A549 (cell line): ENCODE data around the gene SCFD1.
"Not testable (repeated sequence)": the region's sequence is repeated elsewhere in the genome, so short reads cannot be mapped to it uniquely, and the experiment has no call there.

Experiments
- CEBPB ChIP-seq, 2 experiments: fragments of >200 bp in 1 of 2; sonication (Bioruptor Twin) in 1 of 2; formaldehyde crosslinking in 1 of 2; IDR thresholded peaks; 2 replicates each; pipeline ENCODE4 v1.6.1; 2012 to 2016
- EHMT2 ChIP-seq: fragments of 200-600 bp; sonication (generic); IDR thresholded peaks from 2 replicates; pipeline ENCODE4 v1.6.1; 2016; ENCODE audit warnings: antibody characterized with exemption, low read depth, mild to moderate bottlenecking, moderate library complexity
- EP300 ChIP-seq, 2 experiments: fragments of >200 bp; sonication (Bioruptor Twin); formaldehyde crosslinking; IDR thresholded peaks; 2 replicates in 1 of 2; 3 replicates in 1 of 2; pipeline ENCODE4 v1.6.1; 2016 to 2017
- FOSB ChIP-seq: fragments of 250-450 bp; sonication (Bioruptor Pico); IDR thresholded peaks from 2 replicates; pipeline ENCODE4 v1.5.0; 2020; ENCODE audit warnings: mild to moderate bottlenecking, moderate library complexity
- POLR2A ChIP-seq: IDR thresholded peaks from 2 replicates; pipeline ENCODE4 v1.6.1; 2012; ENCODE audit warnings: mild to moderate bottlenecking, low read length
- RFX5 ChIP-seq: fragments of 450-650 bp; IDR thresholded peaks from 2 replicates; pipeline ENCODE4 v1.7.1; 2014; ENCODE audit warnings: antibody characterized with exemption, mild to moderate bottlenecking, moderate library complexity
- ZFP36 ChIP-seq: fragments of 450-650 bp; IDR thresholded peaks from 2 replicates; pipeline ENCODE4 v1.6.1; 2014; ENCODE audit warnings: borderline replicate concordance; ENCODE audit not compliant: partially characterized antibody
- TF ChIP-seq, protein P1 (sequence below): fragments of >200 bp; sonication (Bioruptor Twin); formaldehyde crosslinking; IDR thresholded peaks from 3 replicates; pipeline ENCODE4 v1.5.1; 2016
- TF ChIP-seq, protein P2 (sequence below): fragments of 250-450 bp; sonication (Bioruptor Pico); IDR thresholded peaks from 2 replicates; pipeline ENCODE4 v1.5.0; 2021; ENCODE audit warnings: mild to moderate bottlenecking, moderate library complexity, borderline replicate concordance
- TF ChIP-seq, protein P3 (sequence below): fragments of 200-600 bp; sonication (generic); IDR thresholded peaks from 2 replicates; pipeline ENCODE4 v1.6.1; 2016; ENCODE audit warnings: antibody characterized with exemption, mild to moderate bottlenecking, moderate library complexity
- TF ChIP-seq, protein P4 (sequence below): IDR thresholded peaks from 2 replicates; pipeline ENCODE4 v1.6.1; 2012

DNA sequence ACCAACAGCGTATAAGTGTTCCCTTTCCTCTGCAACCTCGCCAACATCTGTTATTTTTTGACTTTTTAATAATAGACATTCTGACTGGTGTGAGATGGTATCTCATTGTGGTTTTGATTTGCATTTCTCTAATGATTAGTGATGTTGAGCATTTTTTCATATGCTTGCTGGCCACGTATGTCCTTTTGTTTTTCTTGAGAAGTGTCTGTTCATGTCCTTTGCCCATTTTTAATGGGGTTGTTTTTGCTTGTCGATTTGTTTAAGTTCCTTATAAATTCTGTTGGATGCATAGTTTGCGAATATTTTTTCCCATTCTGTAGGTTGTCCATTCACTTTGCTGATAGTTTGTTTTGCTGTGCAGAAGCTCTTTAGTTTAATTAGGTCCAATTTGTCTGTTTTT is 22.3 kb downstream of the SCFD1 start:
- not testable (repeated sequence) for TF ChIP-seq CEBPB (IDR thresholded peaks at IDR 0.05); EHMT2; POLR2A; RFX5; EP300 (IDR thresholded peaks at IDR 0.05); ZFP36; FOSB (CRISPR knock-in tag)
- TF ChIP-seq, protein P1, sequence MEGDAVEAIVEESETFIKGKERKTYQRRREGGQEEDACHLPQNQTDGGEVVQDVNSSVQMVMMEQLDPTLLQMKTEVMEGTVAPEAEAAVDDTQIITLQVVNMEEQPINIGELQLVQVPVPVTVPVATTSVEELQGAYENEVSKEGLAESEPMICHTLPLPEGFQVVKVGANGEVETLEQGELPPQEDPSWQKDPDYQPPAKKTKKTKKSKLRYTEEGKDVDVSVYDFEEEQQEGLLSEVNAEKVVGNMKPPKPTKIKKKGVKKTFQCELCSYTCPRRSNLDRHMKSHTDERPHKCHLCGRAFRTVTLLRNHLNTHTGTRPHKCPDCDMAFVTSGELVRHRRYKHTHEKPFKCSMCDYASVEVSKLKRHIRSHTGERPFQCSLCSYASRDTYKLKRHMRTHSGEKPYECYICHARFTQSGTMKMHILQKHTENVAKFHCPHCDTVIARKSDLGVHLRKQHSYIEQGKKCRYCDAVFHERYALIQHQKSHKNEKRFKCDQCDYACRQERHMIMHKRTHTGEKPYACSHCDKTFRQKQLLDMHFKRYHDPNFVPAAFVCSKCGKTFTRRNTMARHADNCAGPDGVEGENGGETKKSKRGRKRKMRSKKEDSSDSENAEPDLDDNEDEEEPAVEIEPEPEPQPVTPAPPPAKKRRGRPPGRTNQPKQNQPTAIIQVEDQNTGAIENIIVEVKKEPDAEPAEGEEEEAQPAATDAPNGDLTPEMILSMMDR: not testable (repeated sequence)
- TF ChIP-seq, protein P2, sequence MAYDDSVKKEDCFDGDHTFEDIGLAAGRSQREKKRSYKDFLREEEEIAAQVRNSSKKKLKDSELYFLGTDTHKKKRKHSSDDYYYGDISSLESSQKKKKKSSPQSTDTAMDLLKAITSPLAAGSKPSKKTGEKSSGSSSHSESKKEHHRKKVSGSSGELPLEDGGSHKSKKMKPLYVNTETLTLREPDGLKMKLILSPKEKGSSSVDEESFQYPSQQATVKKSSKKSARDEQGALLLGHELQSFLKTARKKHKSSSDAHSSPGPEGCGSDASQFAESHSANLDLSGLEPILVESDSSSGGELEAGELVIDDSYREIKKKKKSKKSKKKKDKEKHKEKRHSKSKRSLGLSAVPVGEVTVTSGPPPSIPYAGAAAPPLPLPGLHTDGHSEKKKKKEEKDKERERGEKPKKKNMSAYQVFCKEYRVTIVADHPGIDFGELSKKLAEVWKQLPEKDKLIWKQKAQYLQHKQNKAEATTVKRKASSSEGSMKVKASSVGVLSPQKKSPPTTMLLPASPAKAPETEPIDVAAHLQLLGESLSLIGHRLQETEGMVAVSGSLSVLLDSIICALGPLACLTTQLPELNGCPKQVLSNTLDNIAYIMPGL (CRISPR knock-in tag): not testable (repeated sequence)
- TF ChIP-seq, protein P3, sequence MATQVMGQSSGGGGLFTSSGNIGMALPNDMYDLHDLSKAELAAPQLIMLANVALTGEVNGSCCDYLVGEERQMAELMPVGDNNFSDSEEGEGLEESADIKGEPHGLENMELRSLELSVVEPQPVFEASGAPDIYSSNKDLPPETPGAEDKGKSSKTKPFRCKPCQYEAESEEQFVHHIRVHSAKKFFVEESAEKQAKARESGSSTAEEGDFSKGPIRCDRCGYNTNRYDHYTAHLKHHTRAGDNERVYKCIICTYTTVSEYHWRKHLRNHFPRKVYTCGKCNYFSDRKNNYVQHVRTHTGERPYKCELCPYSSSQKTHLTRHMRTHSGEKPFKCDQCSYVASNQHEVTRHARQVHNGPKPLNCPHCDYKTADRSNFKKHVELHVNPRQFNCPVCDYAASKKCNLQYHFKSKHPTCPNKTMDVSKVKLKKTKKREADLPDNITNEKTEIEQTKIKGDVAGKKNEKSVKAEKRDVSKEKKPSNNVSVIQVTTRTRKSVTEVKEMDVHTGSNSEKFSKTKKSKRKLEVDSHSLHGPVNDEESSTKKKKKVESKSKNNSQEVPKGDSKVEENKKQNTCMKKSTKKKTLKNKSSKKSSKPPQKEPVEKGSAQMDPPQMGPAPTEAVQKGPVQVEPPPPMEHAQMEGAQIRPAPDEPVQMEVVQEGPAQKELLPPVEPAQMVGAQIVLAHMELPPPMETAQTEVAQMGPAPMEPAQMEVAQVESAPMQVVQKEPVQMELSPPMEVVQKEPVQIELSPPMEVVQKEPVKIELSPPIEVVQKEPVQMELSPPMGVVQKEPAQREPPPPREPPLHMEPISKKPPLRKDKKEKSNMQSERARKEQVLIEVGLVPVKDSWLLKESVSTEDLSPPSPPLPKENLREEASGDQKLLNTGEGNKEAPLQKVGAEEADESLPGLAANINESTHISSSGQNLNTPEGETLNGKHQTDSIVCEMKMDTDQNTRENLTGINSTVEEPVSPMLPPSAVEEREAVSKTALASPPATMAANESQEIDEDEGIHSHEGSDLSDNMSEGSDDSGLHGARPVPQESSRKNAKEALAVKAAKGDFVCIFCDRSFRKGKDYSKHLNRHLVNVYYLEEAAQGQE: not testable (repeated sequence)
- TF ChIP-seq, protein P4, sequence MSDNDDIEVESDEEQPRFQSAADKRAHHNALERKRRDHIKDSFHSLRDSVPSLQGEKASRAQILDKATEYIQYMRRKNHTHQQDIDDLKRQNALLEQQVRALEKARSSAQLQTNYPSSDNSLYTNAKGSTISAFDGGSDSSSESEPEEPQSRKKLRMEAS: not testable (repeated sequence)
